ENCODE data around the gene ZSCAN26.
"Not testable (repeated sequence)": the region's sequence is repeated elsewhere in the genome, so short reads cannot be mapped to it uniquely, and the experiment has no call there.

ZSCAN26 gene

DNA sequence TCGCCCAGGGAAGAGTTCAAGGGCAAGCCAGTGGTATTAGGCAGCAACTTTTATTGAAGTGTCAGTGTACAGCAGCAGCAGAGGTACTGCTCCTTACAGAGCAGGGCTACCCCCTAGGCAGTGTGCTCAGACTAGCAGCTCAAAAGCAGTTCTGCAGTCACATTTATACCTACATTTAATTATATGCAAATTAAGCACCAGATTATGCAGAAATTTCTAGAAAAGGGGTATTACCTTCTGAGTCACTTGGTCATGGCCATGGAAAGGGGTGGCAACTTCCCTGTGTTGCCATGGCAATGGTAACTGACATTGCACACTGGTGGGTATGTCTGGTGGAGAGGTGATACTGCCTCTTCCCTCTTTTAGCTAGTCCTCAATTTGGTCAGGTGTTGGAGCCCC, 12.8 kb upstream of the ZSCAN26 start:
- DNase-seq (ENCODE audit: low read depth in 3 of 3) = no peak

DNA sequence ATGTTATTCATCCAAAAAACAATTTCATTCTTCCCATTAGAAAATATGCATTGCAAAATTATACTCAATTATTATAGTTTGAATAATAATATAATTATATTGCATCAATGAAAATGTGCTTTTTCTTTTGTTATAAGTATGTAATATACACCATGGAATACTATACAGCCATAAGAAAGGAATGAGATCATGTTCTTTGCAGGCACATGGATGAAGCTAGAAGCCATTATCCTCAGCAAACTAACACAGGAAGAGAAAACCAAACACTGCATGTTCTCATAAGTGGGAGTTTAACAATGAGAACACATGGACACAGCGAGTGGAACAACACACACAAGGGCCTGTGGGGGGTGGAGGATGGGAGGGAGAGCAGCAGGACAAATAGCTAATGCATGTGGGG, 9.9 kb upstream of the ZSCAN26 start:
- DNase-seq (ENCODE audit: low read depth in 3 of 3) = no peak

DNA sequence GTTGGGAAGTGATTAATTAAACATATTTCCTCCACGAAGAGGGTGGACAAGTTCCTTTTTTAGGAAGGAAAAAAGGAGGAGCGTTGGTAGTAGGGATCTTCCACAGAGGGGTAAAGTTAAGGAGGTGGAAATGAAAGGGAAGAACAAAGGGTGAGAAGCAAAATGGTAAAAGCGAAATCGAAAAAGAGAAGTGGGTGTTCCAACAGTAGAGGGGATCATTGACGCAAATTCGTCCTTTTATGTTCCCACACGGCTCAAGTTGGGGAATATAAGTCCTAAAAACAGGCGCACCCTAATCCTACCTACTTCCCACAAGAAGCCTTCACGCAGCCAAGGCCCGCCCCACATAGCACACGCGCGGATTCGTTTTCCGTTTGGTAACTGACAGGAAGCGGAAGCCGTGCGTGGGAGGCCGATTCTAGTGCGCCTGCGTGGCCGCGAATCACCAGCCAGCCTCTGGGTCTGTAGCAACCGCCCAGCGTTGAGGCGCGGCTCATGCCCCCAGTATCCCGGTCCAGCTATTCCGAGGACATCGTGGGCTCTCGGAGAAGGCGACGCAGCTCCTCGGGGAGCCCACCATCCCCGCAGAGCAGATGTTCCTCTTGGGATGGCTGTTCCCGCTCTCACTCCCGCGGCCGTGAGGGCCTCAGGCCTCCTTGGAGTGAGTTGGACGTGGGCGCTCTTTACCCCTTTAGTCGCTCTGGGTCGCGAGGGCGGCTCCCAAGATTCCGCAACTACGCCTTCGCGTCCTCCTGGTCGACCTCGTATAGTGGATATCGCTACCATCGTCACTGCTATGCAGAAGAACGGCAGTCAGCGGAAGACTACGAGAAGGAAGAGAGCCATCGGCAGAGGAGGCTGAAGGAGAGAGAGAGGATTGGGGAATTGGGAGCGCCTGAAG, 7.8 kb upstream of the ZSCAN26 start, which contains the start of gene NKAPL:
TSS of gene NKAPL (plus strand) at position 421 of the 901 bp plus-strand sequence. CDS start at position 496, 75 bp downstream.
- DNase-seq (ENCODE audit: low read depth in 3 of 3) = peak in 2 of 3 experiments; percentile 40 to 52

DNA sequence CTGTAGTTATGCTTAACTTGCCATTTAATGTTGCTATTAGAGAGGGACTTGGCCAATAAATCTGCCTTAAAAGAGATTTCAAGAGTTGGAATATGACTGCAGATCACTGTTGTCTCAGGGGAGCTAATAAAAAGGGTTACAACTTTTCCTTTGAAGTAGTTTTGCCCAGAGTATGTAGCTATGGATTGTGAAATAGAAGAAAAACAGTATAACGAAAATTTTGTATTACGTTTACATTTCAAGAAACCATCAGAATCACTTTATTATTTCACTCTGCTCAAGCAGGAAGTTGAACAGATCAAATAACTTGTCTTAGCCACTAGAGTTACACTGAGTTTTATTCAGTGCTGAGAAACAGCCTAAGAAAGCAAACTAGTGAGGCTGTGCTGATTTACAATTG, 3.0 kb upstream of the ZSCAN26 start:
- DNase-seq (ENCODE audit: low read depth in 3 of 3) = no peak

DNA sequence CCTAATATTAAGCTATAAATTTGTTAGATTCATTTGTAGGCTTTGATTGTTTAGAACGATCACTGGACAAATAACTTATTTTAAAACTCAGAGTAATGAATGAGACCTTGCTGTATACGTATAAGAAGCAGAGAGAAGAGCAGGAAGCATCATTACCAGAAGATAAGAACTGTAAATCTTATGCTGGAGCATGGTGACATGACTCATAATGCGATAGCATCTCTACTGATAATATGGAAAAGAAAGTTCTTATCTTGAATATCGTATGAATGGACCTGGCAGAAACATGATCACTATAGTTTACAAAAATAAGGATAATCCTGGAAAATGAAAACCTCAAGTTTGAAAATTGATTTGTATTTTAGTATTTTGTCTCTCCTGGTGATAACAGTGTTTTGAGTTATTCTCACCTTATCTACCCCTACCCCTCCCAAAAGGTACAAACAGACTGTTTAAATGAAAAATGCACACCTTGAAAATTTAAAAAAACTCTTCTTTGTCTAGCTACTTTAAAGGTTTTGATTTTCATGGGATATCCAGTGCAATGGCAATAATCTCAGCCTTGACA, 2.0 kb upstream of the ZSCAN26 start:
- DNase-seq (ENCODE audit: low read depth in 3 of 3) = no peak

DNA sequence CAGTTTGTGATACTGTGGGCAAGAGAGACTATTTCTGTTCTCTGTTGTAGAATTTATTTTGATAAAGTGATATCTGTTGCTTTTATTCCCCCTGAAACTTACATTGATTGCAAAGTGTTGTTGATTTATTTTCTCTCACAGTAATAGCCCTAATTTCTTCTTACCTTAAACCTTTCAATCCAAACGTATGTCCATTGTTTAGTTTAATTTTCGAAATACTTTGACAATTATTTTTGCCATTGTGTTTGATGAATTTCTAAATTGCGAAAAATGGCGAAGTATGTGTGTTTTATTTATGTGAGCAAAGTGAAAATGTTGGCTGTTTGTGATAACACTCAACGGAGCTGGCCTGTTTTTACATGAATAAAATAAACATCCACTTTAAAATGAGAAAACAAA, 381 bp upstream of the ZSCAN26 start:
- no peak for DNase-seq (ENCODE audit: low read depth in 3 of 3)

DNA sequence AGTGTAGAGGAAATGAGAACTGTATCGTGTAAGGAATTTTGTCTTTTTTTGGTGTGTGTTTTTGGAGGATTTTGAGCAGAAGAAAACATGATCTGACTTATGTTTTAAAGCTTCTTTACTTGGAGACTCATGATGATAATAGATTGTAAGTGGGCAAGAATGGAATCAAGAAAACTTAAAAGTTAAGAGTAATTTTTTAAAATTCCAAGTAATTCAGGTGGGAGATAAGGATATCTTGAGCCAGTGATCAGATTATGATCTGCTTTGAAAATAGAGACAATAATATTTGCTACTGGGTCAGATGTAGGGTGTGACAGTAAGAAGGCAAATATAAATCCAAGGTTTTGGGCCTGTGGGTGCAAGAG, 734 bp downstream of the ZSCAN26 start:
- no peak for DNase-seq (ENCODE audit: low read depth in 3 of 3)

DNA sequence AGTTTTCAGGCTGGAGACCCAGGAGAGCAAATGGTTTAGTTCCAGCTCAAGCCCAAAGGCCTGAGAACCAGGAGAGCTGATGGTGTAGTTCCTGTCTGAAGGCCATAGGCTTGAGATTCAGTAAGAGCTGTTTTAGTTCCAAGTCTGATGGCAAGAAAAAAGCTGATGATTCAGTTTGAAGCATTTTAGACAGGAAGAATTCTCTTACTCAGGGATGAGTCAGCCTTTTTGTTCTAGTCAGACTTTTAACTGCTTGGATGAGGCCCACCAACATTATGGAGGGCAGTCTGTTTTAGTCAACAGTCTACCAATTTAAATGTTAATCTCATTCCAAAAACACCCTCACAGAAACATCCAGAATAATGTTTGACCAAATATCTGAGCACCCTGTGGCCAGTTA, 2.5 kb downstream of the ZSCAN26 start:
- DNase-seq (ENCODE audit: low read depth in 3 of 3) = no peak

DNA sequence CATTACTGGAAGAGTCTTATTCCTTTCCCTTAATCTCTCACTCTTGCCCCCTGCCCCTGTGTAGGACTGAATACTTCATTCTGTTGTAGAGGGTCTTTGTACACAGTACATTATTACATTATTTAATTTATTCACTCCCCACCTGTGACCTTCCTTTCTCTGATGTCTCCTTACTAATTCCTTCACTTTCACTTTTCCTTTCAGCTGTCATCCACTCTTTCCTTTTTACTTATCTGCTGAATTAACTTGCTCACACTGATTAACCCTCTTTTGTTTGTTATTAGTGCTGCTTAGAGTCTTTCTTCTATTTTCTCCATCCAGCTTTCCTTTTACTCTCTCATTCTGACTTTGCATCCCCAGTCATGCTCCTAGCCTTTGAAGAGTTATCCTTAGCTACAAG, 7.9 kb downstream of the ZSCAN26 start:
- DNase-seq (ENCODE audit: low read depth in 3 of 3) = no peak

DNA sequence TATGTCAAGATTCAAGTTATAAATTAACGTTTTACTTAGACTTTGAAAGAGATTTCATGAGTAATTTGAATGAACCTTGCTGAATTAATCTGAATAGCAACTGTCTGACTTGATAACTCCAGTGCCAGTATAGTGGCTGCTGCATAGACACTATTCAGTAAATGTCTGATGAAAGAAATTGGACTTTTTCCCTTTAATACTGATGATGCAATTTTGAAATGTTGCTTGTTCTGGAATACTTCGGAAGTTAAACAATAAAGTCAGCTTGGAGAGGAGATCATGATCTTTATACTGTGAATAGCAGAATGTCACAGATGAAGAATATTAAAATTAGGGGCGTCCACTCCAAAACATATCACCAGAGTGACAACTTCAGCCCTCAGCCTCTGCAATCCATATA, 10.8 kb downstream of the ZSCAN26 start:
- no peak for DNase-seq (ENCODE audit: low read depth in 3 of 3)

DNA sequence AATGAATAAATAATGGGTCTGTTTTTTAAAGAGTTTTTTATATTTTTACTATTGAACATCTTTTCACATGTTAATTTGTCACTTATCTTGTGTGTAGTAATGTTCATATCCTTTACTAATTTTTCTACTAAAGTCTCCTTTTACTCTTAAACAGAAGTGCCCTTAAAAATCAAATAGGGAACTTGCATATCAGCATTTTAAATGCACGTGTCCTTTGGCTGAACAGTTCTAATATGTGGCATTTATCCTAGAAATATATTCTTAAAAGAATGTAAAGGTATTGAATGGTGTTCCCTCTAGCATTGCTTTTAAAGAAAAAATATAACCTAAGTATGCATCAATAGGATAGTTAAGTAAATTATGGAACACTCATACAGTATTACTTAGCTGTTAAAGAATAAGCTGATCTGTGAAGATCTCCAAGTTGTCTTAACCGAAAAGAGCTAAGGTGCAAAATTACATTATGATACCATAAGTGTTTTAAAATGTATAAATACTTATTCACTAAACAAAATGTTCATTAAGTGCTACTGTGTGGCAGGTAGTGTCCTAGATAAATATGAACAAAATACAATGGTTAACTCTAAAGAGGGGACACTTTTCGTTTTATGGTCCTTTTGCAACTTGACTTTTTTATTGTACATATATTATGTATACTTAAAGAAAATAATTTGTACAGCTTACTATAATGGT, 13.8 kb downstream of the ZSCAN26 start:
- DNase-seq (ENCODE audit: low read depth in 3 of 3) = no peak

DNA sequence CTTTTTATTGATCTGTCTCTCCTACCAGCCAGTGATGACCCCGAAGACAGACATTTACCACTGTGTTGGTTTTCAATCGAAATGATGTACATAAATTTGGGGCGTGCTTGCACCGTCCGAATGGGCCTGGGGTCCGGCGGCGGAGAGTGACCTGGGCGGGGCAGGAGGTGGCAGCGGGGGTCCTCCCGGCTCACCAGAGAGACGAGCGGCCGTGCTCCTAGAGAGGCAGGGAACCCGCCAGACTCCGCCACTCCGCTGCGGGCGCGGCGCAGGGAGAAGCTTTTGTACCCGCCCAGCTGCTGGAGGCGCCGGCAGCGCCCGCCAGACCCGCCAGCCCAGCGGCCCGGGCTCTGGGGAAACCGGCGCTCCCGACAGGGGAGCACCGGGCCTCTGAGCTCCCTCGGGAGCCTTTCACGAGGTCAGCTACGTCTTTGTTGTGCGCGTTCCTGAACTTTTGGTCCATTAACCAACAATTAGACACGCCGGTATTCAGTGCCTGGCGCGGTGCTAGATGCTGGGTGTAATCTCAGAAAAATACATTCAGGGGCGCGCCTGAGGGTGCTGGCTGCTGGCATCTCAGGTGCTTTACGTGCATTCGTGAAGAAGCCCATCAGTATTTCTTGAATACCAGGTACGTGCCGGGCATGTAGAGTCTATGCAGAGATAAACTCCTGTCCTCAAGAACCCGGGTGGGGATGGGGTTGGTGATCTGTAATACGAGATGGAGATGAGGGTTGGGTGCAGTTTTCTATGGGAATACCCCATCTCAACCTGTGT, 14.5 kb downstream of the ZSCAN26 start, which contains the start of gene PGBD1:
TSS of gene PGBD1 (plus strand) at position 285 of the 777 bp plus-strand sequence. CDS start 2,242 bp downstream, outside the sequence.
- DNase-seq (ENCODE audit: low read depth in 3 of 3) = peak in 2 of 3 experiments; percentile 18 to 31

DNA sequence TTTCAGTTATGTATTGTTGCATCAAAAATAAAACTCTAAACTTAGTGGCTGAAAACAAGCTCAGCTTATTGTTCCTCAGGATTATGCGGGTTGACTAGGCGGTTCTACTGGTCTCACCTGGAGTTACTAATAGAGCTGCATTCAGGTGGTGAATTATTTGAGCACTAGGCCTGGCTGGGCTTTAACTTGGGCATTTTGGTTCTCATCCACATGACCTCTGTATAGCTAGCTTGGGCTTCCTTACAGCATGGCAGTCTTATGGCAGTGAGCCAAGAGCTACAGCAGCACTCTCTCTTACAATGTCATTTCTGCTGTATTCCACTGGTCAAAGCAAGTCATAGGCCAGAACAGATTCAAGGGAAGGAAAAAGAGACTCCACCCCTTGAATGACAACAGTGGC, 16.0 kb downstream of the ZSCAN26 start:
- no peak for DNase-seq (ENCODE audit: low read depth in 3 of 3)

DNA sequence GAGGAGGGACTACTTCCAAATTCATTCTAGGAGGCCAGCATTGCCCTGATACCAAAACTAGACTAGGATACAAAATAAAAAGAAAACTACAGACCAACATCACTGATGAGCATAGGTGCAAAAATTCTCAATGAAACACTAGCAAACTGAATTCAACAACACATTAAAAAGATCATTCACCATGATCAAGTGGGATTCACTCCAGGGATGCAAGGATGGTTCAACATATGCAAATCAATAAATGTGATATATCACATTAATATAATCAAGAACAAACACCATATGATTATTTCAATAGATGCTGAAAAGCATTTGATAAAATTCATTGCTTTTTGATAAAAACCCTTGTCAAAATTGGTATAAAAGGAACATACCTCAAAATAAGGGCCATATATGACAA, 24.6 kb downstream of the ZSCAN26 start:
- no peak for DNase-seq (ENCODE audit: low read depth in 3 of 3)

DNA sequence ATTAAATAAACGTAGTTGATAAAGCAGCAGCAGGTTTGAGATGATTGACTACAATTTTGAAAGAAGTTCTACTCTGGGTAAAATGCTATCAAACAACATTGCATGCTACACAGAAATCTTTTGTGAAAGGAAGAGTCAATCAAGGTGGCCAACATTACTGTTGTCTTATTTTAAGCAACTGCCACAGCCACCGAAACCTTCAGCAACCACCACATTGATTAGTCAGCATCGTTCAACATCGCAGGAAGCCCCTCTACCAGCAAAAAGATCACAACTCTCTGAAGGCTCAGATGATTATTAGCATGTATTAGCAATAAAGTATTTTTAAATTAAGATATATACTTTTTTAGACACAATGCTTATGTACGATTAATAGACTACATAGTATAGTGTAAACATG, 28.4 kb downstream of the ZSCAN26 start:
- no peak for DNase-seq (ENCODE audit: low read depth in 3 of 3)

DNA sequence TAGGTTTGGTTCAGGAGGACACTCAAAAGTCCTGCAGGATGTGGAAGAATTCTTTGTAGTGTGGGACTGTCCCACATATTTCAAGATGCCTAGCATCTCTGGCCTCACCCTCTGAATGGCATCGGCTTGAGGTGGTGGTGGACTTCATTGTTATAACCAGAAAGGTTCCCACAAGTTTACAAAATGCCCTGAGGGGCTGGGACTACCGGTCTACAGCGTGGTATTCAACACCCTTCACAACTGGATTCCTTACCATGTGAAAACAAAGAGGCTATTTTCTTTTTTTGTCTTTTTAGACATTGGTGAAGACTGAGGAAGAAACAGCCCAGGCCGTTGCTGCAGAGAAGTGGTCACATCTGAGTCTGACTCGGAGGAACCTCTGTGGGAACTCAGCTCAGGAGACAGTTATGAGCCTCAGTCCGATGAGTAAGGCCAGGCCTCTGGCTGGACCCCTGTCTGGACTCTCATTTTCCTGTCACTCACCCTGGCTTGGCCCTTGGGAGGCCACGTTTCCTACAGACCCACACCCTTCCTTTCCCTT, 29.6 kb downstream of the ZSCAN26 start:
- DNase-seq (ENCODE audit: low read depth in 3 of 3) = no peak

DNA sequence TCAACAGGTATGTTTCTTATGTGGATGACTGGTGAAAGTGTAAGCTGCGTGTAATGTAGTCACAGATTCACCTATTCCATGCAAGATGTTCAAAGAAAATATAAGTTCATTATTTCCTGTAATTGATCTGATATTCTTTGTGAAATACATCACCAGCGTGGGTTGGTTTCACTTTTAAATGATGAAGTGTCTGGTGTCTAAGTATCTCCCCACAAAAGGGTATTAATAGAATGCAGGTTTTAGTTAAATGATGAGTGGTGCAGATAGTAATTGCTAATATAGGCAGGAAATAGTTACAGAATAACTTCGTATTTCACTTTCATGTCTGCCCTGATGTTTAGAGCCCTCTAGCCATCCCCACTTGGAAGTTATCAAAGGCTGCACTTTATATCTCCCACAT, 36.6 kb downstream of the ZSCAN26 start:
- DNase-seq (ENCODE audit: low read depth in 3 of 3) = no peak

DNA sequence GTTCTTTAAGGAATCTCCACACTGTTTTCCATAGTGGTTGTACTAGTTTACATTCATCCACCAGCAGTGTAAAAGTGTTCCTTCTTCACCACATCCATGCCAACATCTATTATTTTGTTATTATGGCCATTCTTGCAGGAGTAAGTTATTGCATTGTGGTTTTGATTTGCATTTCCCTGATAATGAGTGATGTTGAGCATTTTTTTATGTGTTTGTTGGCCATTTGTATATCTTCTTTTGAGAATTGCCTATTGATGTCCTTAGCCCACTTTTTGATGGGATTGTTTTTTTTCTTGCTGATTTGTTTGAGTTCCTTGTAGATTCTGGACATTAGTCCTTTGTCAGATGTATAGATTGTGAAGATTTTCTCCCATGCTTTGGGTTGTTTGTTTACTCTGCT, 39.4 kb downstream of the ZSCAN26 start:
- DNase-seq (ENCODE audit: low read depth in 3 of 3) = not testable (repeated sequence)

DNA sequence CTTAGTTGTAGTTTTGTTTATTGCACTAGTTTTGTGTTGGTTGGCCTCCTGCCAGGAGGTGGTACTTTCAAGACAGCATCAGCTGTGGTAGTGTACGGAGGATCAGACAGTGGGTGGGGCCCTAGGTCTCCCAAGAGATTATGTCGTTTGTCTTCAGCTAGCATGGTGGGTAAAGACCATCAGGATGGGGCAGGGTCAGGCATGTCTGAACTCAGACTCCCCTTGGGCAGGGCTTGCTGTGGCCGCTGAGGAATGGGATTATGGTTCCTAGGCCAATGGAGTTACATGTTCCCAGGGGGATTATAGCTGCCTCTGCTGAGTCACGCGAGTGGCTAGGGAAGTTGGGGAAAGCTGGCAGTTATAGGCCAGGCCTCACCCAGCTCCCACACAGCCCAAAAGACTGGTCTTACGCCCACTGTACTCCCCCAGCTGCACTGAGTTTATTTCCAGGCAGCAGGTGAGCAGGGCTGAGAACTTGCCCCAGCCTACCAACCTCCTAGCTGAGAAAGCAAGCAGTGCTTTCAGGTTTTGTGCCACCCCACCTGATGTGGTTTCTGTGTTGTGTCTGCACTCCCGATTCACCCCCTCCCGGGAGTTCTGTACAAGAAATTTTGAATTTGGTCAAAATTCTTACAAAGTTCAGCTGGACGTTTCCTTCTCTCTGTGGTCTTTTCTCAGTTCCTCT, 44.3 kb downstream of the ZSCAN26 start:
- DNase-seq (ENCODE audit: low read depth in 3 of 3) = no peak

DNA sequence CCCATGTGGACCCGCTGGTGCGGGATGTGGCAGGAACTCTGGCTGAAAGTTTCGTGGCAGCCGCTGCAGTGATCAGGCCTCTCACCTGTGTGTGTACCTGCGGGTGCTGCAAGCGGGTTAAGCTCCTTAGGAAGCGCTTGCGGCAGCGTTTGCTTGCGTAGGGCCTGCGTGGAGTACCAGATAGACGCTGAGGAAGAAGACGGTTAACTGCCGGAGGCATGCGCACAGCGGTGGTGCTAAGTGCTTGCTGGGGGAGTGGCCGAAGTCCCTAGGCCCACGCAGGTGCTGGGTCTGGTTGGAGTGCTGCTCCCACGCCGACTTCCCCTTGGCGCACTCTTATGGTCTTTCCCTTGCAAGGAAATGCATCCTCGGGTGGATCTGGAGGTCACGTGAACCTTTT, 46.0 kb downstream of the ZSCAN26 start:
- DNase-seq (ENCODE audit: low read depth in 3 of 3) = no peak

DNA sequence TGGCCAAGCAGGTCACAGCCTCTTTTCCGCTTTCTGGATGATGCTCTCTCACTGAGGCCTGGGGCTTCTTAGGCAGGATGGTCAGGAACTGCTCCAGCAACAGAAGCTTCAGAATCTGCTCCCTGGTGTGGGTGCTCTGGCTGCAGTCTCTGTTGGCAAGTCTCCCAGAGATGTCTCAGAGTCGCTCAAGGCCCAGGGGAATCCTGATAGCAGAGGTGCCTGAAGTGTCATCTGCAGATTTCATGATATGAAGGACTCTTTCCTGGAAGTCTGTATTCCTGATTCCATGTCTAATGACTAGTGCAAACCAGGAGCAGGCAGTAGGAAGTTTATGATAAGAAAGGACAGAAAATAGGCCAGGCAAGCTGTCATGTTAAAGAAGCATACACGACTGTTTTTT, 48.7 kb downstream of the ZSCAN26 start:
- no peak for DNase-seq (ENCODE audit: low read depth in 3 of 3)
